ENCODE measurements around the gene INPP4B.

INPP4B gene

GRCh38 chr4:142850478-142850877, 4.4 kb upstream of the INPP4B start:
- peak; percentile 36 for TF ChIP-seq CTCF (IDR thresholded peaks at IDR 0.05; ENCODE audit: low read depth, low read length)
- H3K4me3 ChIP-seq (replicated peaks in 1 of 2; ENCODE audit: low read depth in 2 of 2, low read length in 2 of 2): no peak overlapping the region
- DNase-seq (ENCODE audit: low read depth in 2 of 2): peak; percentile 10 to 17

- peak; percentile 3 for TF ChIP-seq CTCF (IDR thresholded peaks at IDR 0.05; ENCODE audit: low read depth, low read length)
Observed at GRCh38 chr4:142846729-142847596, 862 bp upstream of the INPP4B start.

GRCh38 chr4:142845293-142846107, 601 bp downstream of the INPP4B start:
- TF ChIP-seq CTCF (IDR thresholded peaks at IDR 0.05; ENCODE audit: low read depth, low read length): no peak
- peak; percentile 20 for DNase-seq (ENCODE audit: low read depth in 2 of 2)
- H3K4me3 ChIP-seq (replicated peaks in 1 of 2; ENCODE audit: low read depth in 2 of 2, low read length in 2 of 2): peak overlapping the region; percentile 66 to 83

More at GRCh38 chr4:142846729-142847596, 862 bp upstream of the INPP4B start:
- DNase-seq (ENCODE audit: low read depth in 2 of 2): peak; percentile 27 to 31
- H3K4me3 ChIP-seq (replicated peaks in 1 of 2; ENCODE audit: low read depth in 2 of 2, low read length in 2 of 2): peak overlapping the region; percentile 66 to 83

GRCh38 chr4:142844782-142845181, 1.3 kb downstream of the INPP4B start:
- DNase-seq (ENCODE audit: low read depth in 2 of 2): no peak
- TF ChIP-seq CTCF (IDR thresholded peaks at IDR 0.05; ENCODE audit: low read depth, low read length): no peak
- H3K4me3 ChIP-seq (replicated peaks in 1 of 2; ENCODE audit: low read depth in 2 of 2, low read length in 2 of 2): no peak overlapping the region

- H3K4me3 ChIP-seq (replicated peaks in 1 of 2; ENCODE audit: low read depth in 2 of 2, low read length in 2 of 2): no peak overlapping the region
- DNase-seq (ENCODE audit: low read depth in 2 of 2): peak; percentile 77
- TF ChIP-seq CTCF (IDR thresholded peaks at IDR 0.05; ENCODE audit: low read depth, low read length): peak; percentile 66
Observed at GRCh38 chr4:142840516-142841123, 5.5 kb downstream of the INPP4B start.

GRCh38 chr4:142838778-142839177, 7.3 kb downstream of the INPP4B start:
- no peak for DNase-seq (ENCODE audit: low read depth in 2 of 2)
- no peak for TF ChIP-seq CTCF (IDR thresholded peaks at IDR 0.05; ENCODE audit: low read depth, low read length)
- no peak overlapping the region for H3K4me3 ChIP-seq (replicated peaks in 1 of 2; ENCODE audit: low read depth in 2 of 2, low read length in 2 of 2)
